Measurements from ENCODE around the gene GLP2R. TPM values are rescaled to one million over a fixed set of nuclear protein-coding genes. Genes with fewer than 3 reads are reported as not detected.
A peak's percentile ranks its signal among the peaks of the same experiment; 100 is the strongest.

GLP2R gene
- total RNA-seq, 3 donors from 2014 or later, result 5.8 to 28.2 (median 7.4) TPM

DNA sequence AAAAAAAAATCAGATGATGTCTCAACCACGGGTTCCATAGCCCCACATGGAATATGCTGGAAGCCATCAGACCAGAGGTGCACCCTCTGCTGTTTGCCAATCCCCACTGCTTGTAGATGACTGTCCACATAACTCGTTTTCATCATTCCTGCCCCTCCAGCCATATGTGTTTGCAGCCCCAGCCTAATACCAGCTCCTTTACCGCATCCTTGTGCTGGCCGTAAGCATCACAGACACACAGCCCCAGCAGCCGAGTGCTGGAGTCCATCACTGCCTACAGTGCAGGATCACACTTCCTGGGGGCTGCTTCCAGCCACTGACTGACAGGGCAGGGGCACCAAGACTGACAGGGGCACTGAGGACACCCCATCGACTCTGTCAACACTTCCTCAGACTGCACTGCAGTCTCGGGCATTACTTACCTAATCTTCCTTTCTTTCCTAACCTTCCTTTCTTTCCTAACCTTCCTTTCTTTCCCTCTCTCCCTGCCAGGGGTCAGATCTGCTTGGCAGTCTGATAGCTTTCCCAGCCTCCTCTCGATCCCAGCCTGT is 74.4 kb downstream of the GLP2R start:
- no peak for ATAC-seq
- intact Hi-C loops (cut with DNase I, micrococcal nuclease), result no loop called here
- TF ChIP-seq, protein P1, sequence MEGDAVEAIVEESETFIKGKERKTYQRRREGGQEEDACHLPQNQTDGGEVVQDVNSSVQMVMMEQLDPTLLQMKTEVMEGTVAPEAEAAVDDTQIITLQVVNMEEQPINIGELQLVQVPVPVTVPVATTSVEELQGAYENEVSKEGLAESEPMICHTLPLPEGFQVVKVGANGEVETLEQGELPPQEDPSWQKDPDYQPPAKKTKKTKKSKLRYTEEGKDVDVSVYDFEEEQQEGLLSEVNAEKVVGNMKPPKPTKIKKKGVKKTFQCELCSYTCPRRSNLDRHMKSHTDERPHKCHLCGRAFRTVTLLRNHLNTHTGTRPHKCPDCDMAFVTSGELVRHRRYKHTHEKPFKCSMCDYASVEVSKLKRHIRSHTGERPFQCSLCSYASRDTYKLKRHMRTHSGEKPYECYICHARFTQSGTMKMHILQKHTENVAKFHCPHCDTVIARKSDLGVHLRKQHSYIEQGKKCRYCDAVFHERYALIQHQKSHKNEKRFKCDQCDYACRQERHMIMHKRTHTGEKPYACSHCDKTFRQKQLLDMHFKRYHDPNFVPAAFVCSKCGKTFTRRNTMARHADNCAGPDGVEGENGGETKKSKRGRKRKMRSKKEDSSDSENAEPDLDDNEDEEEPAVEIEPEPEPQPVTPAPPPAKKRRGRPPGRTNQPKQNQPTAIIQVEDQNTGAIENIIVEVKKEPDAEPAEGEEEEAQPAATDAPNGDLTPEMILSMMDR (IDR thresholded peaks at IDR 0.05), result no peak

DNA sequence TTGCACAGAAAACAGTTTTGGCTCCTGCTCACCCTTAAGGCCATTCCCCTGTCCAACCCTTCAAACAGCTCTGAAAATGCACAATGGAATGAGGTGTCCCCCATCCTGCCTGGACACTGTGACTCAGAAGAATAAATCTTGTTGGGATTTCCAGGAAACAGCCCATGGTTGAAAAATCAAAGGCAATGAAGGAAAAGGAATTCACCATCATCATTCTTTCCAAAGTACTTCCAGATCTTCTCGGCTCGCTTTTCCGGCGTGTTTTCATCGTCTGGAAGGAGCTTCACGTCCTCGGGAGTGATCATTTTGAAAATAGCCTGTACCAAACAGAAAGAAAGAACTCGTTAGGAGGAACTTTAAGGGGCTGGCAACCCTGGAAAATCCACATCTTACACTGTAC is 75.1 kb downstream of the GLP2R start:
- DNase-seq (no peak), ATAC-seq (peak; percentile 18)
- no peaks in the 10 kb centered on the region for H3K9me3 ChIP-seq
- TF ChIP-seq, protein P1 (IDR thresholded peaks at IDR 0.05), result no peak
- no peaks in the 10 kb centered on the region for H3K4me1 ChIP-seq (ENCODE audit: low read depth)
- H3K4me3 ChIP-seq, result no peak overlapping the region
- H3K36me3 ChIP-seq (ENCODE audit: low read depth), result no peaks in the 10 kb centered on the region
- intact Hi-C loops (cut with DNase I, micrococcal nuclease), result no loop called here

More for the DNA sequence above, 74.4 kb downstream of the GLP2R start:
- Histone ChIP-seq H3K4me1 (ENCODE audit: low read depth) (no peaks in the 10 kb centered on the region), H3K9me3 (no peaks in the 10 kb centered on the region), H3K4me3 (no peak overlapping the region), H3K36me3 (ENCODE audit: low read depth) (no peaks in the 10 kb centered on the region)
- DNase-seq, result no peak

- TF ChIP-seq, protein P1 (IDR thresholded peaks at IDR 0.05), result no peak
- Histone ChIP-seq H3K9me3 (no peaks in the 10 kb centered on the region), H3K4me3 (no peak overlapping the region), H3K4me1 (ENCODE audit: low read depth) (no peaks in the 10 kb centered on the region), H3K36me3 (ENCODE audit: low read depth) (no peaks in the 10 kb centered on the region)
- DNase-seq (no peak), ATAC-seq (no peak)
- intact Hi-C loops (cut with DNase I, micrococcal nuclease), result no loop called here
Measured at GRCh38 chr17:9902120-9902519, 76.4 kb downstream of the GLP2R start.

- ATAC-seq (no peak), DNase-seq (no peak)
- intact Hi-C loops (cut with DNase I, micrococcal nuclease), result no loop called here
- H3K4me1 ChIP-seq (ENCODE audit: low read depth), result no peaks in the 10 kb centered on the region
- H3K36me3 ChIP-seq (ENCODE audit: low read depth), result no peaks in the 10 kb centered on the region
- H3K9me3 ChIP-seq, result no peaks in the 10 kb centered on the region
- H3K4me3 ChIP-seq, result no peak overlapping the region
- TF ChIP-seq, protein P1 (IDR thresholded peaks at IDR 0.05), result no peak
Measured at GRCh38 chr17:9904277-9905077, 78.8 kb downstream of the GLP2R start.

- no peaks in the 10 kb centered on the region for H3K9me3 ChIP-seq
- intact Hi-C loops (cut with DNase I, micrococcal nuclease), result no loop called here
- H3K4me3 ChIP-seq, result no peak within 1 kb of the TSS
- H3K36me3 ChIP-seq (ENCODE audit: low read depth), result no peaks in the 10 kb centered on the region
- no peaks in the 10 kb centered on the region for H3K4me1 ChIP-seq (ENCODE audit: low read depth)
- ATAC-seq (no peak), DNase-seq (no peak)
- TF ChIP-seq, protein P1 (IDR thresholded peaks at IDR 0.05), result no peak
Measured at GRCh38 chr17:9905078-9905415, 79.3 kb downstream of the GLP2R start, which contains the start of gene RCVRN. Gene RCVRN (minus strand): TSS chr17:9905271. CDS start chr17:9905180, 91 bp downstream.

Measured in mucosa of descending colon (tissue), 3 donors.